Midbrain (tissue), 1 donor: ENCODE results near the gene DMD.

Source experiments
- DNase-seq: peaks from one replicate; lab custom pipeline; 2025; lab: John Stamatoyannopoulos, UW

DMD gene

DNA sequence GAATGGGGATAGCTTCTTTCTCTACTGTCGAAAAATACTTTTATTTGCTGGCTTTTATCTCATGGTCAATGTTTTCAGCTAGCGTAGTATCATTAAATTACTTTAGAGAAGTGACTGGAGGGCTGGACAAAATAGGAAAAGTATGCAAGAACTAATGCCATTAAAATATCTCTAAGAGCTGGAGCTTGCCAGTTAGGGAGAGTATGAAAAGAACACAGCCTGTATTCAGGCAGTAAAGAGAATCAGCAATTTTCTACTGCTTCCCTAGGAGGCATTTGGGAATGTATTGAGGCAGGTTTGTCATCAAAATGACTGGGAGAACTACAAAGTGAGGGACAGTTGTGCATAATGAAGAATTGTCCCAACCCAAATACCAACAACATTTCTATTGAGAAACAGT, 2096.5 kb downstream of the DMD start:
- no peak for DNase-seq

DNA sequence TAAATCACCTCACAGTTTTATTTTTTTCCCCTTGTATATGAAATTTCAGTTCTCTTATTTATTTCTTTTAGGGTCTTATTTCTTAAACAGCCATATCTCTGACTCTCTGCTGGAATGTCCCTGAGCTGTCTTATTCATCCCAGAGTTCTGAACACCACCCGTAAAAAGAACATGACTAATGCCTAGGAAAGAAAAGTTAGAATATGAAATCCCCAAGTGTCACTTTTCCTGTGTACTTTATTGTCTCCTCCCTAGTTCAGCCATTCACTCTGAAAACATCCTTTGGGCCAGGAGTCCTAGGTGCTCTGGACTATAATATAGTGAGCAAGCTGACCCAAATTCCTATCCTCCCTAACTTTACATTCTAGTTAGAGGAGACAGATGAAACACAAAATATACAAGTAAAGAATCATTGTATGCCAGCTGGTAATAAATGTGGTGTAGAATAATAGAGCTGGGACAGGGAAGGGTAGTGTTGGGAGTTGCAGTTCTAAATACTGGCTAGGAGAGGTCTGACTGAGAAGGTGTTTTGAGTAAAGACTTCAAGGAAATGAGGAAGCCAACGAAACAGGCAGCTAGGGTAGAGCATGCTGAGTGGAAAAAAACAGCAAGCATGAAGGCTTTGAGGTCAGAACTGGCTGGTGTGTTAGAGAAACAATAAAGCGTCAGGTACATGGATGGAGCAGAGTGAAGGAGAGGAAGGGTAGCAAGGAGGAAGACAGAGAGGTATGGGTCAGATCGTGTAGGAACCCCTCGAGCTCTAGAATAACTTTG, 2098.9 kb downstream of the DMD start:
- no peak for DNase-seq

DNA sequence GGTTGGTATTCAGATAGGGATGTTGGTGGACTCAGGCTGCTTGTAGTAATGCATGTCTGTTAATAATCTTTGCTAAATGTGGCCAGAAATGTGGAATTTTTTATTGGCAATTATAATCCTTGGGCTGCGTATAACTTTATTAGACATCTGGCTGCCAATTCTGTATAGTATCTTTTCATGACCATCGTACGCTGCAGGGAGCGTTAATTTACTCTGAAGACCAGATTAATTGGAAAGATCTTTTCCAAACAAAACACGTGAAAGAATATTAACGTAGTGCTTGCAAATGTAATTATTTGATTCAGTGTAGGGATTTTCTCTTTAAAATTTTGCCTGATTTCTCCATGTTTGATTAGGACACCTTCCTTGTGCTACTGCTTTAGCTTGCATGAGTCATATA, 2100.7 kb downstream of the DMD start:
- DNase-seq = no peak

GRCh38 chrX:31099536-31100090, 2111.7 kb downstream of the DMD start:
- no peak for DNase-seq

DNA sequence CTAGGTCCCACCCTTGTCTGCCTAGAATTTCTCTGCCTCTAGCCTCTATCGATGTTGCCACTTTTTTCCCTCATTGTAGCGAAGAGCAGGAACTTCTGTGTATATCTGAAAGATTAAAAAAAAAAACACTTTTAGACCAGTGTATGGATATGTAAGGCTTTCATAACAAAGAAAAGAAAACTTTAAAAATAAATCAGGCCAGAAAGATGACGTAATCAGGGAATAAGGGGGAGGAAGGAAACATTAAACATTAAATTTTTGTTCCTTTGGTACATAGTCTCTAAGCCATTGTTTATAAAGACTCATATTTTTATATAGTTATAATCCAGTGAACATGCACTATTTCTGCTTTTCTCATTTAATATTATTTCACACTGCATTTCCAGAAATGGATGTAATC, 2113.3 kb downstream of the DMD start:
- no peak for DNase-seq

DNA sequence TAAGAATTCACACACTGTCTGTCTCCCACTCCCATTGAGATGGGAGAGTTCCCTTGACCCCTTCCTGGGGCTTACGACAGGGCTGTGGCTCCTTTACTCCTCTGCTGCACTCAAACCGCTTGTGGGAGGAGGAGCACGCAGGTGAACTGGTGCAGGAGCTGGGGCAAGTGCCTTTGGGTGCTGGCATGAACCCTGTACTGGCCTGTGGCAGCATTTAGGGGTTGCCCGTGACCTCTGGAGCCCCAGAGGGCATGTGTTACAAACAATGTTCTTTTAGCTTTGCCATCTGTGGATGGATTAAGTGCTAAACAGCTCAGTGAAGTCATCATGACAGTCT, 2117.7 kb downstream of the DMD start:
- DNase-seq = no peak

- DNase-seq = no peak
These were observed 2118.2 kb downstream of the DMD start for GRCh38 chrX:31092970-31093638.

GRCh38 chrX:31092476-31092875, 2118.9 kb downstream of the DMD start:
- no peak for DNase-seq

DNA sequence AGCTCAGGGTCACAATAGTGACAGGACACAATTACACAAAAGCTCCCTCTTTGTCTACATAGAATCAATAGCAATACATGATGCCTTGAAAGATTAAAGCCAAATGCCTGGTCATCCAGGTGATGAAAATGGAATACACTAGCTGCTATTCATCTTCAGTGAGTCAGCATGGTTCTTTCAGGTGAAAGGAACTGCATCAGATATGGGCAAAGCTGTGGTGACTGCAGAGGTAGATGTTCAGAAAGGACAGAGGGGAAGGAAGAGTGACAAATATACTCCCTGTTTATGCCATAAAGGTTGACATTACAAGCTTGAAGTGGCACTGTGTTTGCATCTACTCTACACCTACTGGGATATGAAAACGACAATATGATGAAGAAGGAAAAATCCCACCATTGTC, 2119.5 kb downstream of the DMD start:
- DNase-seq = no peak

- no peak for DNase-seq
These were observed 2136.8 kb downstream of the DMD start for GRCh38 chrX:31074522-31074921.

DNA sequence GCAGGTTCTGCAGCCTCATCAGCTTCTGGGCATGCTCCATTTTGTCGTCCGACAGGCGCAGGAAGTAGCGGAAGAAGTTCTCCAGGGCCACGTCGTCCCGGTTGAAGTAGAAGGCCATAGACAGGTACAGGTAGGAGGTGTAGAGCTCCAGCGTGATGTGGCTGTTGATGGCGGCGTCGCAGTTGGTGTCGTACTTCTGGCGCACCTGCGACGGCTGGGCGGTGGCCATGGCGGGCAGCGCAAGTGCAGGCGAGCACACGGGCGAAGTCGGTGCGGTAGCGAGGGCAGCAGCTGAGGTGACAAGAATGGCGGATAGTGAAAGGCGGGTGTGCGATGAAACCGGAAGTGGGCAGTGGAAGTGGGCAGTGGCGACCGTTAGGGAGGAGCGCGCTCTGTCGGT, 2139.6 kb downstream of the DMD start, which contains the start of gene FTHL17:
Gene FTHL17, minus strand, starts transcription at position 317 of the 400 bp plus-strand sequence. Its CDS starts 88 bp downstream, at position 229.
- DNase-seq = no peak

DNA sequence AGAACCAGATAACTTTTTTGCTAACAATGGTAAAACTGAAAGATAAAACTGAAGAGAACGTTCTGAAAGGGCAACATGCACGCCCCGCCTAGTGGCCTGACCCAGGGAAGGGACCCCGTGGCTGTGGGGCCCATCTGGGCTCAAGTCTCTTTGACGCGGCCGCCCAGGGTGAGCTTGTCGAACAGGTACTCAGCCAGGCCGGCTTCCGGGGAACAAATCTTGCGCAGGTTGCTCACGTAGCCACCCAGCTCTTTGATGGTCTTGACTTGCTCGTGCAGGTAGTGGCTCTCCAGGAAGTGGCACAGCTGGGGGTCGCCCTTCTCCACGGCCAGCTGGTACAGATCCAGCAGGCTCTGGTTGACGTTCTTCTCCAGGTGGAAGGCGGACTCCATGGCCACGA, 2140.1 kb downstream of the DMD start:
- DNase-seq = no peak

DNA sequence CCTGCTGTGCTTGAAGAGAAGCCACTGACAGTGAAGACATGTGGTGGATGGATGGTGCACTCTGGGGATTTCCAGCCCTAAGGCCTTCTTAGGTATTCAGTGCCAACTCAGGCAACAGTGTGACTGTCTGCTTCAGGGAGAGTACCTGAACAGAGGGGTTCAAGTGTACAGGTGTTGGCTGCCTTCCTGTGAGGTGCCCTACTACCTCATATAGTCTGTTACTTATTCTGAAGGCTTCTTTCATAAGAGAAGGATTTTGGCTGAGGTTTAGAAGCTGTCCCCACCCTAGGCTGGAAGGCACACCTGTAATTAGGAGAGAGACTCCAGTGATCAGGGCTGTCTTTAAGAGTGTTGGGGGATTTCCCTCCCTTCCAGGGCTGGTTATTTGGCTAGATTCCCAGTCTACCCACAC, 2141.3 kb downstream of the DMD start:
- DNase-seq = no peak
